GM12873 (cell line): ENCODE data around the gene SHROOM4.

Experiments
- TF ChIP-seq, protein P1 (sequence below): IDR thresholded peaks from 2 replicates; pipeline ENCODE4 v1.5.1; 2012; ENCODE audit warnings: low read depth, mild to moderate bottlenecking, moderate library complexity, low read length, control low read depth; ENCODE audit not compliant: insufficient read depth; ENCODE audit errors: missing control alignments

SHROOM4 gene

DNA sequence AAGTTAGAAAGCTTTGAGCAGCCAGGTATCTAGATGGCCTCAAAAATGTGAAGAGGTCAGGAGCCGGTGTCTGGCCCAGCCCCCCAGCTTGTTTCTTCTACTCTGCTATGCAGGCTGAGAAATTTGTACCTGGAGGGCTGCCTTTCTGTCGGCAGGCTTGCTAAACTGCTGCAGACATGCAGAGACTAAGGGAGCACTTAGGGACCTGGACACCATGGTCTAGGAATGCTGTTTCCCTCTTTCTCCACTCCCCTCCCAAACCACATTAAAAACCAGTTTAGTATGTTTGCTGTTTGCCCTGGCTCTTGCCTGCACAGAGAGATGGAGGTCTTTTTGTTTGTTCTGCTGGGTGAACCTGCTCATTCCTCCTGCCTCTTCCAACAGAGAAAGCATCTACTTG is 186.3 kb downstream of the SHROOM4 start:
- TF ChIP-seq, protein P1, sequence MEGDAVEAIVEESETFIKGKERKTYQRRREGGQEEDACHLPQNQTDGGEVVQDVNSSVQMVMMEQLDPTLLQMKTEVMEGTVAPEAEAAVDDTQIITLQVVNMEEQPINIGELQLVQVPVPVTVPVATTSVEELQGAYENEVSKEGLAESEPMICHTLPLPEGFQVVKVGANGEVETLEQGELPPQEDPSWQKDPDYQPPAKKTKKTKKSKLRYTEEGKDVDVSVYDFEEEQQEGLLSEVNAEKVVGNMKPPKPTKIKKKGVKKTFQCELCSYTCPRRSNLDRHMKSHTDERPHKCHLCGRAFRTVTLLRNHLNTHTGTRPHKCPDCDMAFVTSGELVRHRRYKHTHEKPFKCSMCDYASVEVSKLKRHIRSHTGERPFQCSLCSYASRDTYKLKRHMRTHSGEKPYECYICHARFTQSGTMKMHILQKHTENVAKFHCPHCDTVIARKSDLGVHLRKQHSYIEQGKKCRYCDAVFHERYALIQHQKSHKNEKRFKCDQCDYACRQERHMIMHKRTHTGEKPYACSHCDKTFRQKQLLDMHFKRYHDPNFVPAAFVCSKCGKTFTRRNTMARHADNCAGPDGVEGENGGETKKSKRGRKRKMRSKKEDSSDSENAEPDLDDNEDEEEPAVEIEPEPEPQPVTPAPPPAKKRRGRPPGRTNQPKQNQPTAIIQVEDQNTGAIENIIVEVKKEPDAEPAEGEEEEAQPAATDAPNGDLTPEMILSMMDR, result no peak

DNA sequence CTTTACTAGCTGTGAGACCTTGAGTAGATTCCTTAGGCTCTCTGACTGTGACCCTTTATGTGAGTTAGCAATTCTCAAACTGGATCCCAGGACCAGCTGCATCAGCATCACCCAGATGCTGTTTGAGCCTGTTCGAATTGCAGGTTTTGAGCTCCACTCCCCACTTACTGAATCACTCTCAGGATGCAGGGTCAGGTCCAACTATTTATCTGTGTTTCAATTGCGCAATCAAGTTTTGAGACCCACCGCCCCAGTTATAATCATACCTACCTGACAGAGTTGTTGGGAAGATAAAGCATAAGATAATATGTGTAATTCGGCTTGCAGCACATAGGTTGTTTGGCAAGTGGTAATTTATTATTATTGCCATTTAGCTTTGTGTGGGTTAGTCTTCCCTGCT is 187.6 kb downstream of the SHROOM4 start:
- TF ChIP-seq, protein P1, result no peak

DNA sequence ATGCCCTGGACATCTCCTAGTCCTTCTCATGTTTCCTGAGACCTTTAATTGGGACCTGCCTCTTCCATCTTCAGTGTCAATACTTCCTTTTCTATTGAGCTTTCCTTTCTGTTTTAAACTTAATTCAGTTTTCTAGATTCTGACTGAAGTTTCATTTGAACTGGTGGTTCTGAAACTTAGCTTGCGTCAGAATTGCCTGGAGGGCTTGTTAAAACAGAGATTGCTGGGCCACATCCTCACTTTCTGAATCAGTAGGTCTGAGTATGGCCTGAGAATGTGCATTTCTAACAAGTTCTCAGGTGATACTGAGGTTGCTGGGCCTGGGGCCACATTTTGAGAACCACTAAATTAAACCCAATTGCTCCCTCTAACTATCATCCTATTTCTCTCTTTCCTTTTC is 191.2 kb downstream of the SHROOM4 start:
- TF ChIP-seq, protein P1, result no peak

DNA sequence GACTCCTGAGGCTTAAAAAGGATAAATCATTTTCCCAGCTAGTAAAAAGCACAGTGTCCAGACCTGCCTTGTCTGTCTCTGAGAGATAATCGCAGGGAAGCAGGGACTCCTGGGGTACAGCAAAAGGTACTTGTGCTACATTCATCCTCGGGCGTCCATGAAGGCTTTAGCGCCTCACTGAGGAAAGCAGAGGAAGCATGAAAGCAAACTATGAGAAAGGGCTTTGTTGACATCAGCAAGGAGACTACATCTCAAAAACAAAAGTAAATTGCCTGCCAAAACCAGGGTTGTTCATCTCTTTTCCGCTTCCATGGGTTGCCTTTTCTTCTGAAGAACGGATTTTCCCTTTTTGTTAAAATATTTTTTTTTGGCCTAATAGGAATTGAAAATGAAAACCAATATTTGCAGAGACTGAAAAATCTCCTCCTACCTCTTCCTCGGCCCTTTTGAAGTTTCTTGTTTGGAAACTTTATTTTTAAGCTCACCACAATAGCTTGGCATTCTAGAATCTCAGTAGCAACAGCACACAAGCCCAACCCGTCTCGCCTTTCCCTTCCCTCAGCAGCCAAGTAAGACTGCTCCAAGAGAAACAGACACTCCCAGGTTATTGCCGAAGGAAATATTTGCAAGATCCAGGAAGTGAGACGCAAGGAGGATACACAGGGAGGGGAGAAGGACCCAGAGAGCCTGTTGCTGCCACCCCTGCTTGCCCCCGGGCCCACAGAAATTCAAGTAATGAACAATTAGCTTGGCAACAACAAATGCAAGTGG is 195.0 kb downstream of the SHROOM4 start:
- TF ChIP-seq, protein P1, result no peak

DNA sequence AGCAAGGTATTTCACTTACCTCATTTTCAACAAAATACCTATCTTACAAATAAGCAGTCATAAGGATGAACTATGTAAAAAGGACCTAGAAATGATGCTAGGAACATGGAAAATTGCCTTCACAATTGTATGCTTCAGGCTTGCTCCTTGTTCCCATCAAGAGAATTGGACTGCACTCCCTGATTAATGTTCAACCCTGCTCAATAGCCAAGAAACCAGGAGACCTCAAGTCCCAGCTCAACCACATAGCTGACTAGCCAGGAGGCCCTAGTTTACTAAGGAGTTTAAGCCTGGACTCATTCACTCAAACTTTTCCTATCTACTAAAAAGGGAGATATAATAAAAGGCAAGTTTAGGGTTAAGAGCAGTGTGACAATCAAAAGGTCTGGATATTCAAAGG is 196.8 kb downstream of the SHROOM4 start:
- TF ChIP-seq, protein P1, result no peak

DNA sequence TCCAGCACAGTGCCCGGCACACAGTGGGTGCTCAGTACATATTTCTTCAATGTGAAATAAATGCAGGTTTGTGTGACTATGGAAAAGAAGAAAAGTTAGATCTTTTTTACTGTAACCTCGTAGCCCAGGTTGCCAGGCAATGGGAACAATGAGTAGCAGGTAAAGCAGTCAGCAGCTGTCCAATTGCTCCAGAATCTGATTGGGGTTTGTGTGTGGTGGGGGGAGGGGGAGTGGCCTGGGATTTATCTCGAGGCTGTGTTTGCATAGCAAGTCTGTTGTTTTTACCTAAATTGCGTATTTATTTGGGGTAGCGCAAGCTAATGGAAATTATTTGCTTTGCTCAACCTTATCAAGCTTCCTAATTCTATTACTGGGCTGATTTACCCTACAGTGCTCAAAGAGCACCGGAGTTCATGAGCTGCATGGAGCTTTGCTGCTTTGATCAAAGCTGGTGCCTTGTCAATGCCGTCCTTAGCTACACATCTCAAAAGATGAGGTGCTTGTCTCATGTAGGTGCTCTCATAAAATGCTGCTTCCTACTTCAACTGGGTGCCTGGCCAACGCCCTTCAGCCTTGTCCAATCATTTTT is 198.3 kb downstream of the SHROOM4 start:
- TF ChIP-seq, protein P1, result no peak

DNA sequence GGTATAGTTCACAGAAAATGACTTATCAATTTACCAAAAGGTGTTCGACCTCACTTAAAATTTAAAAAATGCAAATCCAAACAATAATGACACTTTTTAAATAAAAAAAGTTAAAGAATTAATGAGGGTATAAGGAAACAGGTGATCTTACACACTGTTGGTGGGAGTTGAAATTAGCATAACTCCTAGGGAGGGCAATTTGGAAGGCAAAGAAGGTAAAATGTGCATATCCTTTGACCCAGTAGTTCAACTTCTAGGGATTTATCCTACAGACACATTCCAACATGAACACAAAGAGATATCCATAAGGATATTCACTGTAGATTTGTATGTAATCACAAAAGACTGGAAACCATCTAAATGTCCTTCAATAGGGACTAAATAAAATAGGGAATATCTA is 199.5 kb downstream of the SHROOM4 start:
- TF ChIP-seq, protein P1, result no peak
